Peyer's patch (tissue), 4 donors: ENCODE data around the gene AKAP13.

Experiments
- POLR2A ChIP-seq, 2 donors: fragments of 450-650 bp; IDR thresholded peaks; one replicate each; pipeline ENCODE4 v1.5.1; 2017; ENCODE audit warnings: antibody characterized with exemption in 2 of 2, mild to moderate bottlenecking in 2 of 2, moderate library complexity in 2 of 2
- TF ChIP-seq, protein P1 (sequence below), 6 experiments: fragments of 450-650 bp in 4 of 6; fragments of 200-600 bp in 2 of 6; sonication (generic) in 1 of 6; IDR thresholded peaks; one replicate each; pipeline ENCODE4 v1.5.1; 2017 to 2019; ENCODE audit warnings: antibody characterized with exemption in 6 of 6, mild to moderate bottlenecking in 3 of 6, moderate library complexity in 1 of 6

DNA sequence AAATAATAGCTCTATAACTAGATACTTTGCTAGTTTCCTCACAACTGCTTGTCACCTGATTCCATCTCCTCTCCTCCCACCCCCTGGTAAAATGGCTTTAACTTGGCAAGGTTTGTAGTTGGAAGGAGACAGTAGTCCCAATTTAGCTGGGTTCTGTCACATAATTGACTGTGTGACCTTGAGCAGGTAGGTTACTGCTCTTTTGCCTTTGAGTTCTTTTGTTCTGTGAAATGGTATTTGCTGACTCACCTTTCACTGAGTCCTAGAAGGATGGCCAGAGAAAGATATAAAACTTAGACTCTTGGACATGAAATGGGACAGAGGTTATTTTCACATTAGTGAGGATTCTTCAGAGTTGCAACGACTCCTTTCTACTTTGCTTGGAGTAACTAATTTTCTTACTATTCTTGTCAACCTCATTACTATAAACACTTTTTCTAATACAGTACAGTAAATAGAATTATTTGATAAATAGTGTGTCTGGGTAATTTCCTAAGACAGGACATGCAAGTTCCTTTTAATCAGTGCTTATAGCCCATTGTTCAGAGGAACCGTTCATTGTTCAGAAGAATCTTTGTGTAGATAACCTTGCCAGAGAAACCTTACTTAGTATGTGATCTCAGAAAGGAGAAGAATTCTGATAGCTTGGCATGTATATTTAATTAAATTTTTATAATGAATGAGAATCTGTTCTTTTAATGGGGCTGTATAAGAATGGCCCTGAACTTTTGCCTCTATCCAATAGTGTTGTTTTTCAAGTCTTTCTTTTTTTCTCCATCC, 14.3 kb downstream of the AKAP13 start:
- no peak for TF ChIP-seq POLR2A (IDR thresholded peaks at IDR 0.05)
- TF ChIP-seq, protein P1, sequence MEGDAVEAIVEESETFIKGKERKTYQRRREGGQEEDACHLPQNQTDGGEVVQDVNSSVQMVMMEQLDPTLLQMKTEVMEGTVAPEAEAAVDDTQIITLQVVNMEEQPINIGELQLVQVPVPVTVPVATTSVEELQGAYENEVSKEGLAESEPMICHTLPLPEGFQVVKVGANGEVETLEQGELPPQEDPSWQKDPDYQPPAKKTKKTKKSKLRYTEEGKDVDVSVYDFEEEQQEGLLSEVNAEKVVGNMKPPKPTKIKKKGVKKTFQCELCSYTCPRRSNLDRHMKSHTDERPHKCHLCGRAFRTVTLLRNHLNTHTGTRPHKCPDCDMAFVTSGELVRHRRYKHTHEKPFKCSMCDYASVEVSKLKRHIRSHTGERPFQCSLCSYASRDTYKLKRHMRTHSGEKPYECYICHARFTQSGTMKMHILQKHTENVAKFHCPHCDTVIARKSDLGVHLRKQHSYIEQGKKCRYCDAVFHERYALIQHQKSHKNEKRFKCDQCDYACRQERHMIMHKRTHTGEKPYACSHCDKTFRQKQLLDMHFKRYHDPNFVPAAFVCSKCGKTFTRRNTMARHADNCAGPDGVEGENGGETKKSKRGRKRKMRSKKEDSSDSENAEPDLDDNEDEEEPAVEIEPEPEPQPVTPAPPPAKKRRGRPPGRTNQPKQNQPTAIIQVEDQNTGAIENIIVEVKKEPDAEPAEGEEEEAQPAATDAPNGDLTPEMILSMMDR (IDR thresholded peaks at IDR 0.05): no peak
